ENCODE data around the gene FUT3.
"Not testable (repeated sequence)": the region's sequence is repeated elsewhere in the genome, so short reads cannot be mapped to it uniquely, and the experiment has no call there.

Gene FUT3

DNA sequence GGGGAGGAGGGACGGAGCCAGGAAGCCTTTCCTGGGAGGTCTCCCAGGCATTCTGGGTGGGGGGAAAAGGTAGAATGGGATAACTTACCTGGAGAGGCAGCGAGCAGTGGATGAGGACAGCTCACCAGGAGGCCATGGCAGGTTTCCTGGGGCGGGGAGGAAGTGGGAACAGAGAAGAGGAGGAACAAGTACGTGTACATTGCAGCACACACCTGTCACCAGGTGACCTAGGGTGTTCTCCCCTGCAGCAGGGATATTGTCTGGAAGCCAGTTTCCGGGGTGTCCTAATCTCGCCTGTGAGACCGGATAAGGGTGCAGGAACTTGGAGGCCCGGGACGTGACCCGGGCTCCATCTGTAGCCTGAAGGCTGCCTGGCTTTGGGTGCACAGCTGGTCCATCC is at the start of gene FUT3:
TSS of gene FUT3 (minus strand) at position 148 of the 400 bp plus-strand sequence.
- DNase-seq = no peak

DNA sequence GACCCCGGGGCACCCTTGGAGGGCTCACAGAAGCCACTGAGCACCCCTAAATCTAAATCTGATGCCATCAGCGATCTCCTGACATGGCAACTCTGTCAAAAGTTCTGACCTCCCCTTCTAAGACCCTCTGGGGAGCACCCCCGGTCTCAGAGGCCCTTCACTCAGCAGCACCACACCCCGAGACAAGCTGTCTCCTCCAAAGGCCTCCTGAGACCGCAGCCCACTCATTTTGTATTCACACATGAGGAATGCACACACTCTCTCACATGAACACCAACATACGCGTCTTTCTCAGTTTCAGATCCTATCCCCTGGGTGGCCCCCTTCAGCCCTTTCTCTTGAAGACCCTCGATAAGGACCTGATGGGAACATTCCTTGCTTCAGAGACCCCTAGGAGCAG is 49.7 kb upstream of the FUT3 start:
- DNase-seq = no peak

DNA sequence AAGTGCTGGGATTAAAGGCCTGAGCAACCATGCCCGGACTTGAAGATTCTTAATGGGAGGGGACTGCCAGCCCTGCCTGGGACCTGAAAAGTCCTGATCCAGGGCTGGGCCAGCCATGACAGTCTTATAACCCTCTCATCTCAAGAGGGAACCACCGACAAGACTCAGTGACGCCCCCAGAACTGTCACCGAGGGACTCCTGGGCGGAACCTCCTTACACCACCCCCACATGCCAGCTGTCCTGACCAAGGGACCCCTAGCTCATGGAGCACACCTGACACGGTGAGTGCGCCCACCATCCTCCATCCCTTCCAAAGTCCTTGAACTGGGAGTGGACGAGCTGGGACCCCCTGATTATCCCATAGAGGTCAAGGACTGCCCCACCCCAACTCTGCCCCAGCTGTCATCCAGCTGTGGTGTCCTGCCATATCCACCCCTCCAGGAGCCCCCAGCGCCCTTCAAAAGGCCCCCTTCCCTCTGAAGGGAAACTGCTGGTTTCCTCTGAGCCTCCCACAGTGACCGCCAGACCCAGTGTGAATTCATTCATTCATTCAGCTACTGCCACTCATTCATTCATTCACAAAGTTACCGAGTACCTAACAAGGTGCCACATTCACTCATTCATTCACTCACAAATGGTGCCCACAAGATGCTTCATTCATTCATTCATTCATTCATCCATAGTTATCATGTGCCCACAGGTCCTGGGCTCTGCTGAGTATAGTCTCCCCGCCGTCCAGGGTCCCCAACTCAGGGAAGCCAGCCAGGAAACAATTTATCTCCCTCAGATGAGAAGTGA is 48.7 kb upstream of the FUT3 start:
- no peak for DNase-seq

DNA sequence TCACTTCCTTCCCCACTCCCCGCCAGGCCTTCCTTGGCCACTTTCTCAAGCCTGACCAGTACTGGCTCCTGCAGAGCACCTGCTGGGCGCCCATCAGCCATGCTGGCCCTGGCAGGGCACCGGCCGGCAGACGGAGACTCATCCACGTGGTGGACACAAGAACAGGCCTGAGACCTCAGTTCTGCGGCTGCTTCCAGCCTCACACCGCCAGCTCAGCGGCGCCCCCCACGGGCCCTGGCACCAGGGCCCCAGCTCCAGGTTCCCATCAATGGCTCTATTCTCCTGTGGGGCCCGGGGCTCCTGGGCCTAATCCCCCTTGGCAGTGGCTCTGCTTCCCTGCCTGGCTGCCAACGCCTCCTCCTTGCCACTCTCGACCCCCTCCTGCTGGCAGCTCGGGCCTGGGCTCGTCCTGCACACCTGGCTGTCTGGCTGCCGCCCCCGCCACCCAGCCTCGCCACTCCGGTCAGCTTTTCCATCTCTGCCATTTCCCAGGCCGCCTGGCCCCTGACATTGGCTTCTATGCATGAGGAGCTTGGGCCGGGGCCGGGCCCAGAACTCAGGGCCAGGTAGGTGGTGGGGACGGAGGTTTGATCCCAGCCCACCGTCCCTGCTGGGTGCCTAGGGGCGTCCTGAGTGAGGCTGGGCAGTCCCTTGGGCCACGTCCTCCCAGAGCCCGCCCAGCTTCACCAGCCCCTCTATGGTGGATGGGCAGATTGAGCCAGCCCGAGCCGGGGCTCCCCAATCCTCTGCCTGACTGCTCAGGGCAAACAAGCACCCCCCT is 46.1 kb upstream of the FUT3 start:
- no peak for DNase-seq

DNA sequence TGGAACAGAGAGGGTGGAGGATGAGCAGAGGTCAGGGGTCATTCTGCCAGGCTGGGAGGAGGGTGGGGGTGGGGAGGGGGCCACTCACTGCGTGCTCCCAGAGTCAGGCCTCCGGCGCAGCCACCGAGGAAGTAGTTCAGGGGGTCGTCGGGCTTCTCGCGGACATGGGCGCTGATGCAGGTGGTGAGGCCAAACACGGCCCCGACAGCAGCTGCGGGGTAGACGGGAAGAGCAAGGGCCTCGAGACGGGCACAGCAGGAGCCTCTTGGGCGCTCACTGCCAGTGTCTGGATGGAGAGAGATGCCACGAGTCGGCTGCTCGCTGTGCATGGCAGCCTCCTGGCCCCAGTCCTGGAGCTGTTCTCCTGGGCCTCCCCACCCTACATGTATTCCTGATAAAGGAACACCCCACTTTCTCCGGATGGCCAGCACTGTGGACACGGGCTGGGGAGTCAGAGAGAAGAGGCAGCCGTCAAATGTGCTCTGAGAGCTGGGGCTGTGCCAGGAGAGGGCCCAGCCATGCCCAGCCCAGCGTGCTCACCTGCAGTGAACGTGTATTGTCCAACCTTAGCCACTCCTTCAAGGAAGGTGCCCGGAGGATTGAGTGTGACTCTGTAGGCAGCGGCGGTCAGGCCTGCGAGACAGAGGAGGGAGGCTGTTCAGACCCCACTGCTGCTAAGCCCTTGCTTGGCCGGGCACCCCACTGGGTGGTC is 45.3 kb upstream of the FUT3 start:
- DNase-seq = no peak

DNA sequence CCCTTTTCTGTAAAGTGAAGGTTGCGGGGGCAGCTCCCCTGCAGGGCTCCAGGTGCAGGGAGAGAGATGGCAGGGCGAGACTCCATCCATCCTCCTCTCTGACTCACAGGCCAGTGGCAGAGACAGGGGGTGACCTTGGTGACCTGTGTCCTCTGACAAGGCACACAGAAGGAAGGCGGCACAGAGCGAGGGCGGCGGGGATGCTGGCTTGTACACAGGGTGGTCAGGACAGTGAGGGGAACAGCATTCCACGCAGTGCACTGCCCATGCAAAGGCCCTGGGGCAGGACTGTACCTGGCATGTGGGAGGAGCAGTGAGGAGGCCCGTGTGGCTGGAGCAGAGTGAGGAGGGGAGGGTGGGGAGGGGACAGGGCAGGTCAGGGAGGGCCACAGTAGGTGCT is 44.6 kb upstream of the FUT3 start:
- DNase-seq = no peak

DNA sequence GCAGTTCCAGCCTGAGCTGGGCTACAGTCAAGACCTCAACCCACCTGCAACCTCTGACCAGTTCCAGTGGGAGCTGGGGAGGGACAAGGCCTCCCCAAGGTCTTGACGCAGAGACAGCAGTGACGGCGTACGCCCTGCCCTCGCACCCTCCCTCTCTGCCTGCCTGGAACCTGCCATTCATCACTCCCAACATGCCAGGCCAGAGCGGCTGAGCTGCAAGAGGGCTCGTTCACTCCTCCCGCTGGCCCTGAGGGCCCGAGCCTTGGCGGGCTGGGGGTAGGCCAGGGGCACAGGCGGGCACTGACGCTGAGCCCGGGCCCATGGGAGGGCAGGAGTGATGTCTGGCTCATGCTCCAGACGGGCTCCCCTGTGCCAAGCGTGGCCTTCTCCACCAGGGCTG is 44.2 kb upstream of the FUT3 start:
- DNase-seq = no peak

DNA sequence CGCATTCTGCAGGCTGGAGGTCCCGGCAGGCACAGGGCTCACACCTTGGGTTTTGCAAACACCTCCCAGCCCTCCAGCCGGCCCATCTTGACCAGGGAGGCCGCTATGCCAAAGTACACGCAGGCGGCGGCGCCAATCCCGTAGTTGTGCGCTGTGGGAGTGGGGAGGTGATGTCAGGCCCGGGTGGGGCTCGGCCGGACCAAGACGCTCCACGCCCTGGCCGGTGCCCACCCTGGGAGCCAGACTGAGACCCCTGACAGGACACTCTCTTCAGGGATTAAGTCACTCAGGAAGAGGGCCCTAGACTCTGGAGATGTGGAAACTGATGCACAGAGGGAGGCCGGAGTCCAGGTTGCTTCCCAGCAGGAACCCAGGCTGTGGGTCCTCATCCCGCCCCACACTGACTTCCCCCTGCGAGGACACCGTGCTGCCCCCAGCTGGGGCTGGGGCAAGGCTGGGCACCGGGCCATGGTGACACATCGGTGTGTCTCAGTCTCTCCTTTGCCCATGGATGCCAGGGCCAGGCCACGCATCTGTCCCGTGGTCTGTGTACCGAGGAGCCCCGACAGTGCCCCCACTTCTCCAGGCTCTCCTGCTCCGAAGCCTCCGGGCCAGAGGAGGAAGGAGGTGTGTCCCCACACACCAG is 43.6 kb upstream of the FUT3 start:
- no peak for DNase-seq

DNA sequence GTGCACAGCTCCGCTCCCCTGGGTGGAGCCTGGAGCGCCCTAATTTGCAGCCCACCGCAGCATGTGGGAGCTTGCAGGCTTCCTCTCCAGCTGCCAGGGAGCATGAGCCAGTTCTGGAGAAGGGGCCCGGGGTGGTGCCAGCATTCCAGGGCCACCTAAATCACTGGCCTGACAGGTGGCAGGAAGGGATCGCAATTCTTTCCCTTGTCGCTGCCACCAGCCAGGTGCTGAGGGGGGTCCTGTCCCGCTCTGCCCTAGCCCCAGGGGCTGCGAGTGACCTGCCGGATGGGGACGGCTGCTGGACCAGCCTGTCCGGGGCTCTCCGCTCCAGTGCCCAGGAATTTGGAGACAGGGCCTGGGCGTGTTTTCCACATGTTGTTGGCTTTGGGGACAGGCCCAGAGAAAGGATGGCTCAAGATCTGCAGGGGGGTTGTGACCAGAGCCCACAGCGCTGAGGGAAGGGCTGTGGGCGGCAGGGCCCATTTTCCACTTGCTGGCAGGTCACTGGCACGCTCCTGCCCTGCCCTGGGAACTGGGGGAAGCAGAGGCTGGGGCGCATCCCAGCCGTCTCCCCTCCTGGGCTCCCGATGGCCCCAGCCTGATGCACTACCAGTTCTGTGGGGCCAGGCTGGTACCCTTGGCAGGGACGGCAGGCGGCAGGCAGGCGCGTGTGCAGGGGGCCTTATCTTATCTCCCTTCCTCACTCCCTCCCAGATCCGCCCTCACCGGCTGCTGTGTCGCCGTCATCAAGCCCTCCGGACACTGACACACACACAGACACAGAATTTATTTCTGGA is 42.9 kb upstream of the FUT3 start:
- no peak for DNase-seq

DNA sequence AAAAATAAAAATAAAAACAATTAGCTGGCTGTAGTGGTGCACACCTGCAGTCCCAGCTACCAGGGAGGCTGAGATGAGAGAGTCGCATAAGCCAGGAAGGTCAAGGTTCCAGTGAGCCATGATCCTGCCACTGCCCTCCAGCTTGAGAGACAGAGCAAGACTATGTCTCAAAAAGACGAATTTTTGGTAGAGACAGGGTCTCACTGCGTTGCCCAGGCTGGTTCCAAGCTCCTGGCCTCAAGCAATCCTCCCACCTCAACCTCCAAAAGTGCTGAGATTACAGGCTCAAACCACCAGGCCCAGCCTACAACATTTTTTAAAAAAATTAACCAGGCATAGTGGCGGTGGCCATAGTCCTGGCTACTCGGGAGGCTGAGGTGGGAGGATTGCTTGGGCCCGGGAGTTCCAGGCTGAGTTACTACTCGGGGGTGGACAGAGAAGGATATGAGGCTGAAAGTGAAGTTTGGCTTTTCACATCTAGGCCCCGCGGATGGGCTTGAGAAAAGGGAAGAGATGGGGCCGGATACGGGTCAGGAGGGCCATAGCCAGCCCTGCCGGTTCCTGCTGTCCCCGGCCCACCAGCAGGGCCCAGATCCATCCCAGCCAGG is 42.2 kb upstream of the FUT3 start:
- DNase-seq = no peak

DNA sequence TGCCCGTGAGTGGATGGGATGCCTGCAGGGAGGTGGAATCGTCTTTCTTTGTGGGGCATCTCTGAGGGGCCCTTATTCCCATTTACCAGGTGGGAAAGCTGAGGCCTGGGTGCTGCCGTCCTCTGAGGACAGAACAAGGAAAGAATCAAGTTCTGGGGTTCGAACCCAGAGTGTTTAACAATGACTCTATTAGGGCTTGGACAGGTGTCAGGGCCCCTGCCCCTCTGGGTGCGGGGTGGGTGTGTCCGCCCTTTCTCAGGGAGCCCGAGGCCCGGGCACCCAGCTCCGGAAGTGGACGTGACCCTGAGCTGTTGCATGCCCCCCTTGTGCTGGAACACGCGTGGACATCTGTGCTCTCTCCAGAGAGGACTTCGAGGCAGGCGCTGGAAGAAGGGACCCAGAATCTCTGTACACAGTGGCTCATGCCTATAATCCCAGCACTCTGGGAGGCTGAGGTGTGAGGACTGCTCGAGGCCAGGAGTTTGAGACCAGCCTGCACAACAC is 41.6 kb upstream of the FUT3 start:
- no peak for DNase-seq

DNA sequence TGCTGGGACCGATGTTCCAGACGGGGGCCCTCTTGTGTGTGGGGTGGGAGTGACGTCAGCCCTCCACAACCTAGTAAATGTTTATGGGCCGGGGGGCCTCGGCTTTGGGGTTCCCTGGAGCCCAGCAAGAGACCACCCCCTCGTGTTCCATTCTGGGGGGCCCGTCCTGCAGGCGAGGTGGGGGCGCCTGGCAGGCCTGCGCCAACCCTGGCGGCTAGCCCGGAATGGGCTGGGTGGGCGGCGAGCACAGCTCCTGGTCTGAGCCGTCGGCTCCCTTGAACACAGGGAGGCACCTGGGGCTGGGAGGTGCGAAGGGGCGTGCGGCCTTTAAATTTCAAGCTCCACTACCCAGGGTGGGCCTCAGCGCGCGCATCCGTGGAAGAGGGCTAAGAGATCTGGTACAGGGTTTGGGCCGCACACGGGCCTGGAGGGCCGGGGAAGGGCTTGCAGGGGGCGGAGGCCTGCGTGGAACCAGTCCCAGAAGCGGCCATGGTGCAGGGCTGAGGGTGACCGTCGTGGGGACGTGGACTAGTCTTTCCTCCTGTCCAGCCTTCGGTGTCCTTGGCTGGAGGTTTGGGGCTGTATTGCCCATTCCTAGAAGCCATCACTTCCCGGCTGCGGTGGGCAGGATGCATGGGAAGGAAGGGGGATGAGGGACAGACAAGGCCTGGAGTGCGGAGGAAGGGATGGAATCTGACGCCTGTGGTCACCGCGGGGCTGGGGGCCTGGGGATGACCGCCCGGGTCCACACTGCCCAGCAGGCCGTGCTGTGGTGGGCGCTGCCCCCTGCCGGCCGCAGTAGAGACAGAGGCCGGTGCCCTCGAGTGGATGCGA is 40.9 kb upstream of the FUT3 start:
- DNase-seq = peak; percentile 38

DNA sequence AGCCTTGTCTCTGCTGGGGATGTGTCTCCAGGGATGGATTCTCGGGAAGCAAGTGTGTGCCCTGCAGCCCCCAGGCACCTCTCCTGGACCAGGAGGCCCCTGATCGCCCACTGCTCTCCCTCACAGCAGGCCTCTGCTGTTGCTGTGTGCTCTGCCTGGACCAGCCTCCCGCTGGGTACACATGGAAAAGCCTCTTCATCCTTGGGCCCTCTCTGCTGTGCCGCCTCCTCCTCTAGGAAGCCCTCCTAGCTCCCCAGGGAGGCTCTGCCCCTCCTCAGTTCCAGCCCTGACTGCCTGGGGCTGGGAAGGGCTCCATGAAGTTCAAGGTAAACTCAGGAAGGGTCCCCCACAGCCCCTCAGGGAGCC is 40.3 kb upstream of the FUT3 start:
- no peak for DNase-seq

DNA sequence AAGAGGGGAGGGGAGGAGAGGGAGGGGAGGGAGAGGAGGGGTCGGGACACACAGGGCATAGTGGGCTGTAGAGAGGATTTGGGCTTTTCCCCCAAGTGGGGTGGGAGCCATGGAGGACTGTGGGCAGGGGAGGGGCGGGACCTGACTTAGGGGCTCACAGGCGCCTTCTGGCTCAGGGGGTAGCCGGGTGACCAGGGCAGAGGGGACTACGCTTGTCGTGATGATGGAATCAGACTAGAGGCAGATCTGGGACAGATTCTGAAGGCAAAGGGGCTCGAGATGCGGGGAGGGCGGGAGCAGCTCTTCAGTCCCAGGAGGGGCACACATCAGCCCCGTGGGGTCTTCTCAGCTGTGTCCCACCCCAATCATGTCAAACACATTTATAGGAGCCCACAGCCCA is 38.9 kb upstream of the FUT3 start:
- DNase-seq = no peak

DNA sequence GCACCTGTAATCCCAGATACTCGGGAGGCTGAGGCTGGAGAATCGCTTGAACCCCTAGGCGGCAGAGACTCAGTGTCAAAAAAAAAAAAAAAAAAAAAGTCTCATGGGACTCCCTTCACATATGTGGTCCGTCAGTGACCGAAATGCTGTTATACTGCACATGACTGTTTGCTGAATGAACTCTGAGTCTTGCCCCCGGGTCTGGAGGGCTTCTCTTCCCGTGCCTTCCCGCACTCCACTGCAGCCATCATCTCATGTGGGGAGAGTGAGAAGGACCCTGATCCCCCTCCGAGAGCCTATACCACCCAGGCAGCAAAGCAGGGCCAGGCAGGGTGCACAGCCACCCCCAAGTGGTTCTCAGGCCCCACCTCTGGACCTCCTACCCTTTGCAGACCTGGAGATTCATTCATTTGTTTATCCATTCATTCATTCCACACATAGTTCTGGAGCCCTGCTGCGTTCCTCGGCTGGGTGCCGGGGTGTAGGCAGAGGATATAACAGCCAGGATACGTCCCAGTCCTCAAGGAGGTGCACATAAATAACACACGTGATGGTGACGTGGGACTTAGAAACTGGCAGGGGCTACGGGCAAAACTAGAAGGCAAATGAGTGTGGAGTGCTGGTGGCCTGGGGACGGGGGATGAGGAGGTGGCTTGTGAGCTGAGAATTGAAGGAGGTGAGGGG is 38.2 kb upstream of the FUT3 start:
- no peak for DNase-seq

DNA sequence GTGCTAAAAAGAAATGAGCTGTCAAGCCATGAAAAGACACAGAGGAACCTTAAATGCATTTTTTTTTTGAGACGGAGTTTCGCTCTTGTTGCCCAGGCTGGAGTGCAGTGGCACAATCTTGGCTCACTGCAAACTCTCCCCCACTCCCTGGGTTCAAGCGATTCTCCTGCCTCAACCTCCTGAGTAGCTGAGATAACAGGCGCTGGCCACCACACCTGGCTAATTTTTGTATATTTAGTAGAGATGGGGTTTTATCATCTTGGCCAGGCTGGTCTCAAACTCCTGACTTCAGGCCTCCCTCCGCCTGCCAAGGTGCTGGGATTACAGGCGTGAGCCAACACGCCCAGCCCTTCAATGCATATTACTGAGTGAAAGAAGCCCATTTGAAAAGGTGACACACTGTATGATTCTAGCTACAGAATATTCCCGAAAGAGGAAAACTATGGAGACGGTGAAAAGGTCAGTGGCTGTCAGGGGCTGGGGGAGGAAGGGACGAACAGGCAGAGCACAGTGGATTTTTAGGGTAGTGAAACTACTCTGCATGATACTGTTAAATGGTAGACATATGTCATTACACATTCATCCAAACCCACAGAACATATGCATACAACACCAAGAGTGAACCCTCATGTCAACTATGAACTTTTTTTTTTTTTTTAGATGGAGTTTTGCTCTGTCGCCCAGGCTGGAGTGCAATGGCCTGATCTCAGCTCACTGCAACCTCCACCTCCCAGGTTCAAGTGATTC is 33.0 kb upstream of the FUT3 start:
- not testable (repeated sequence) for DNase-seq

DNA sequence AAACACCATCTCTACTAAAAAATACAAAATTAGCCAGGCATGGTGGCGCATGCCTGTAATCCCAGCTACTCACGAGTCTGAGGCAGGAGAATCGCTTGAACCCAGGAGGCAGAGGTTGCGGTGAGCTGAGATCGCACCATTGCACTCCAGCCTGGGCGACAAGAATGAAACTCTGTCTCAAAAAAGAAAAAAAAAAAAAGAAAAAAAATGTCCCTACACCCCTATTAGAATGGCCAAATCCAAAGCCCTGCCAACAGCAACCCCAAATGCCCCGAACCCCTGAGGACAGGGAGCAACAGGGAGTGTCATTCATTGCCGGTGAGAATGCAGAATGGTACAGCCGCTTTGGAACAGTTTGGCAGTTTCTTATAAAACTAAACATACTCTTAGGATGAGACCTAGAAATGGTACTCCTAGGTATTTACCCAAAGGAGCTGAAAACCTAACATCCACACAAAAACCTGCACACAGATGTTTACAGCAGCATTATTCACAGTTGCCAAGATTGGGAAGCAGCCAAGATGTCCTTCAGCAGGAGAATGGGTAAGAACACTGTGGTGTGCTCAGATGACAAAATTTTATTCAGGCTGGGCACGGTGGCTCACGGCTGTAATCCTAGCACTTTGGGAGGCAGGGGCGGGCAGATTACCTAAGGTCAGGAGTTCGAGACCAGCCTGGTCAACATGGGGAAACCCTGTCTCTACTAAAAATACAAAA is 32.1 kb upstream of the FUT3 start:
- DNase-seq = not testable (repeated sequence)

DNA sequence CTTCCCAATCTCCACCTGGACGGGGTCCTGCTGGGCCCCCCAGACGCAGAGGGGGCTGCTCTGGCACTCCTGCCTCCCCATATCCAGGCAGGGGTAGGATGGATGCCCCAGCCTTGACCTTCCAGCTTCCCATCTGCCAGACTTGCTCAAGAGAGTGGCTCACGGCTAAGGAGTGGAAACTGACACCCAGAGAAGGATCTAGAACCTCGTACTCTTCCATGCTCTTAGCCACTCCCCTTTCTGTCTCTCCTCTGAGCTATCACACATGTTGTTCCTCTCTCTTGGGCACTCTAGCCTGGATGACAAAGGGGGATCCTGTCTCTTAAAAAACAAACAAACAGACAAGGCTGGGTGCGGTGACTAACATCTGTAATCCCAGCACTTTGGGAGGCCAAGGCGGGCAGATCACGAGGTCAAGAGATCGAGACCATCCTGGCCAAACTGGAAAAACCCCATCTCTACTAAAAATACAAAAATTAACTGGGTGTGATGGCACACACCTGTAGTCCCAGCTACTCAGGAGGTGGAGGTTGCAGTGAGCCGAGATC is 31.2 kb upstream of the FUT3 start:
- DNase-seq = no peak

All from activated CD4-positive, alpha-beta T cell treated with anti-CD3 and anti-CD28 coated beads for 48 hours (primary cell).